ENCODE data around the gene CLDN19.

DNA sequence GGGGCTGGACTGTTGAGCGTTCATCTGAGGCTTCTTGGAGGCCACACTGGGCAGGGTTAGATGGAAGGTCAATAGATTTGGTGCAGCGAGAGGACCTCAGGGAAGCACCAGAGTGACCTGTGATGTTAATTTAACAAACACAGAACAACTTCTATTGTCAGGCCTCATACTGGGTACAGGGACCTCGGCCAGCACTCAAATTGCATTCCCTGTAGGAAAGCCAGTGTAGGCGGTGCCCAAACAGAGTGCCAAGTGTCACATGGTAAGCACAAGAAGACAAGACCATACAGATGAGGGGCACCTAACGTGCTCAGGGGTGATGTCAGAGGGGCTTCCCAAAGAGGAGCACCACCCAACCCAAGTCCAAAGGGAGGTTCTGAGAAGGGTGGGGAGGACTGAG is 46.1 kb upstream of the CLDN19 start:
- TF ChIP-seq TAF1 (IDR thresholded peaks at IDR 0.05; ENCODE audit: low read depth, low read length) (no peak), SRF (IDR thresholded peaks at IDR 0.05; ENCODE audit: low read depth, low read length) (no peak), POLR2A (IDR thresholded peaks at IDR 0.05; ENCODE audit: control extremely low read depth in 1 of 2, low read depth in 2 of 2, low read length in 2 of 2) (no peak), GTF2F1 (IDR thresholded peaks at IDR 0.05; ENCODE audit: borderline replicate concordance, low read depth, low read length) (no peak), CHD2 (IDR thresholded peaks at IDR 0.05; ENCODE audit: low read length) (no peak), JUND (IDR thresholded peaks at IDR 0.05; ENCODE audit: low read length) (no peak), EGR1 (IDR thresholded peaks at IDR 0.05; ENCODE audit: borderline replicate concordance, low read depth, low read length) (no peak), BCL11A (IDR thresholded peaks at IDR 0.05; ENCODE audit: low read depth in 2 of 2, low read length in 2 of 2) (no peak), ASH2L (IDR thresholded peaks at IDR 0.05; ENCODE audit: low read length) (no peak), KDM4A (IDR thresholded peaks at IDR 0.05; ENCODE audit: low read depth, low read length, severe bottlenecking) (no peak)
- TF ChIP-seq, protein P1, sequence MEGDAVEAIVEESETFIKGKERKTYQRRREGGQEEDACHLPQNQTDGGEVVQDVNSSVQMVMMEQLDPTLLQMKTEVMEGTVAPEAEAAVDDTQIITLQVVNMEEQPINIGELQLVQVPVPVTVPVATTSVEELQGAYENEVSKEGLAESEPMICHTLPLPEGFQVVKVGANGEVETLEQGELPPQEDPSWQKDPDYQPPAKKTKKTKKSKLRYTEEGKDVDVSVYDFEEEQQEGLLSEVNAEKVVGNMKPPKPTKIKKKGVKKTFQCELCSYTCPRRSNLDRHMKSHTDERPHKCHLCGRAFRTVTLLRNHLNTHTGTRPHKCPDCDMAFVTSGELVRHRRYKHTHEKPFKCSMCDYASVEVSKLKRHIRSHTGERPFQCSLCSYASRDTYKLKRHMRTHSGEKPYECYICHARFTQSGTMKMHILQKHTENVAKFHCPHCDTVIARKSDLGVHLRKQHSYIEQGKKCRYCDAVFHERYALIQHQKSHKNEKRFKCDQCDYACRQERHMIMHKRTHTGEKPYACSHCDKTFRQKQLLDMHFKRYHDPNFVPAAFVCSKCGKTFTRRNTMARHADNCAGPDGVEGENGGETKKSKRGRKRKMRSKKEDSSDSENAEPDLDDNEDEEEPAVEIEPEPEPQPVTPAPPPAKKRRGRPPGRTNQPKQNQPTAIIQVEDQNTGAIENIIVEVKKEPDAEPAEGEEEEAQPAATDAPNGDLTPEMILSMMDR (IDR thresholded peaks at IDR 0.05; ENCODE audit: control extremely low read depth in 1 of 3, insufficient read depth in 1 of 3, low read depth in 1 of 3, low read length in 3 of 3), result no peak
- TF ChIP-seq, protein P2, sequence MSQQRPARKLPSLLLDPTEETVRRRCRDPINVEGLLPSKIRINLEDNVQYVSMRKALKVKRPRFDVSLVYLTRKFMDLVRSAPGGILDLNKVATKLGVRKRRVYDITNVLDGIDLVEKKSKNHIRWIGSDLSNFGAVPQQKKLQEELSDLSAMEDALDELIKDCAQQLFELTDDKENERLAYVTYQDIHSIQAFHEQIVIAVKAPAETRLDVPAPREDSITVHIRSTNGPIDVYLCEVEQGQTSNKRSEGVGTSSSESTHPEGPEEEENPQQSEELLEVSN (IDR thresholded peaks at IDR 0.05), result no peak
- TF ChIP-seq, protein P3, sequence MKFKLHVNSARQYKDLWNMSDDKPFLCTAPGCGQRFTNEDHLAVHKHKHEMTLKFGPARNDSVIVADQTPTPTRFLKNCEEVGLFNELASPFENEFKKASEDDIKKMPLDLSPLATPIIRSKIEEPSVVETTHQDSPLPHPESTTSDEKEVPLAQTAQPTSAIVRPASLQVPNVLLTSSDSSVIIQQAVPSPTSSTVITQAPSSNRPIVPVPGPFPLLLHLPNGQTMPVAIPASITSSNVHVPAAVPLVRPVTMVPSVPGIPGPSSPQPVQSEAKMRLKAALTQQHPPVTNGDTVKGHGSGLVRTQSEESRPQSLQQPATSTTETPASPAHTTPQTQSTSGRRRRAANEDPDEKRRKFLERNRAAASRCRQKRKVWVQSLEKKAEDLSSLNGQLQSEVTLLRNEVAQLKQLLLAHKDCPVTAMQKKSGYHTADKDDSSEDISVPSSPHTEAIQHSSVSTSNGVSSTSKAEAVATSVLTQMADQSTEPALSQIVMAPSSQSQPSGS (IDR thresholded peaks at IDR 0.05; ENCODE audit: low read length), result no peak

Measured in H1 (cell line).